ENCODE measurements around the gene CARMIL3.

The CARMIL3 gene

DNA sequence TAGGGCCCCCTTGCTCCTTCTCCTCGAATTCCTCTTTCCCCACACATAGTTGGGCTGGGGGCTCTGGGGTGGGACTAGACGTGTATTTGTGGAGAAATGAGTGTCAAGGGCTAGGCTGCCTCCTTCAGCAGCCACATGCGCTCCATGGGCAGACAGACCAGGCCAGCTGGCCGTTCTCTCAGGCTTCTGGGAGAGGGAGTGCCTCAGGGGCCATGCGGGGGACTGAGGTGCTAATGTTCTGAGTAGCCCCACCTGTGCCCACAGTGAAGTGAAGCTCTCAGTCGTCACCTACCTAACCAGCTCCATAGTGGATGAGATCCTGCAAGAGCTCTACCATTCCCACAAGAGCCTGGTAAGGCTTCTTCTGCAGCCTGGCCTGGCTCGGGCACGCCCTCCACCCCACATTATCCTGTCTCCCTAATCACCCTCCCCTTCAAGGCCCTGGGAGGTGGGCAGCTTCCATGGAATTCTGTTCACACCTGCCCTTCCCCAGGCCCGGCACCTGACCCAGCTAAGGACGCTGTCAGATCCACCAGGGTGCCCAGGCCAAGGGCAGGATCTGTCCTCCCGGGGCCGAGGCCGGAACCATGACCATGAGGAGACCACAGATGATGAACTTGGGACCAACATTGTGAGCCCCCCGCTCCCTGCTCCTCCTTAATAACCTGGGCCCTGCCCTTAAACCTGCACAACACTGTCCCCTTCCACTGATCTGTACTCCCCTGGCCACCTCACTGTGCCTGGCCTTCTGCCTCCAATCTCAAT lies 10.6 kb downstream of the CARMIL3 start:
- no peak for DNase-seq

DNA sequence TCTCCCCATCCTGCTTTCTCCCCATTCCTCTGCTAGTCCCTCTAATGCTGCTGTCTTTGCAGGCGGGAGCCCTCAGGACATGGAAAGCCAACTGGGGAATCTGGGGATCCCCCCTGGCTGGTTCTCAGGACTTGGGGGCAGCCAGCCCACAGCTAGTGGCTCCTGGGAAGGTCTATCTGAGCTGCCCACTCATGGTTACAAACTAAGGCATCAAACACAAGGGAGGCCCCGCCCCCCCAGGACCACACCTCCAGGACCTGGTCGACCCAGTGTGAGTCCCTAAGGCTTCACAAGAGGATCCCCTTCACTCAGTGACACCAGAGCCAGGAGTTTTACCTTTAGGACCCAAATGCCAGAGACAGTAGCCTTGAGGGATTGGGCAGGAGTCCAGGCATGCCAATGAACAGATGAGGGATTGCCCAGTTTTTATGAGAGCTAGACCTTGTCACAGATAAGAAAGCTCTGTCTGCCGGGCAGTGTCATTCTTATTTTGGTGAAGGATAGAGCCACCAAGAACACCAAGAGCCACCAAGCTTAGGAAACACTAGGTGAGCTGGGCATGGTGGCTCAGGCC lies 11.5 kb downstream of the CARMIL3 start:
- DNase-seq: no peak

GRCh38 chr14:24064091-24064795 lies 12.4 kb downstream of the CARMIL3 start:
- DNase-seq: no peak

DNA sequence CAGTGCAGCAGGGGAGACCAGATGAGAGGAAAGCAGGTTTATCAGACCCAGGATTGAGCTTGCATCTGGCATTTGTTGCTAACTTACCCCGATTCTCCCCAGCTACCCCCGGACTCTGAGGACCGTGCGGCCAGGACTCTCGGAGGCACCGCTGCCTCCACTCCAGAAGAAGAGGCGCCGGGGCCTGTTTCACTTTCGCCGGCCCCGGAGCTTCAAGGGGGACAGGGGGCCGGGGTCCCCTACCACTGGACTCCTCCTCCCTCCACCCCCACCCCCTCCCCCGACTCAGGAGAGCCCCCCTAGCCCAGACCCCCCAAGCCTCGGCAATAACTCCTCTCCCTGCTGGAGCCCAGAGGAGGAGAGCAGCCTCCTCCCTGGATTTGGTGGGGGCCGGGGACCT lies 13.0 kb downstream of the CARMIL3 start:
- DNase-seq: no peak

DNA sequence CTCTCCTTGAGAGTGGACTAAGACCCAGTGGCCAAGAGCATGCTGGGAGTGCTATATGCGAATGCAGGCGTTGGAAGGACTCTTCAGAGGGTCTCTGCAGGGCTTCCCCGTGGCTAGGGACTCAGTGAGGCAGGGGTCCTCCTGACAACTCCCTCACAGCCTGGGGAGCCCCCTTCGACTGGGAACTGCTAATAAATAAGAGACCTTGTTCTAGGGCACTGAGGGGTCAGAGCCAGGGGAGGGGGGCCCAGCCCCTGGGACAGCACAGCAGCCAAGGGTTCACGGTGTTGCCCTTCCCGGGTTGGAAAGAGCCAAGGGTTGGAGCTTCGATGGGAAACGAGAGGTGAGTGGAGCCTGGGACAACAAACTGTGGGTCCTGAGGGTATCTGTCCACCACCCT lies 13.6 kb downstream of the CARMIL3 start:
- no peak for DNase-seq

- DNase-seq: no peak
Observed at GRCh38 chr14:24066496-24067132, 14.8 kb downstream of the CARMIL3 start.

- DNase-seq: no peak
Observed at GRCh38 chr14:24067133-24068082, 15.6 kb downstream of the CARMIL3 start.

GRCh38 chr14:24068711-24069410 lies 17.1 kb downstream of the CARMIL3 start:
- no peak for DNase-seq

DNA sequence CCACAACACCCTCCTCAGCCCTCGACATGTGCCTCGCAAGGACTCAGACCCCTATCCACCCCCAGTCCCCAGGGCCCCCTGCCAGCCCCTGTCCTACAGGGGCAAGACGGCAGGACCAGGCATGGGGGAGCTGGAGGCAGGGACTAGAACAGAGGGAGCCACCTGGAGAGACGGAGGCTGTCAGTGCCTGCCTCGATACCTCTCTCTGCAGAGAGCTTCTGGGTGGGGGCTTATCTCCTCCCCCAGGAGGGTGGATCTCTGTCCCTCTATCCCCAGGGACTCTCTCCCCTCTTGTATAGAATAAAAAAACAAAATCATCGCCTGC lies 17.6 kb downstream of the CARMIL3 start:
- no peak for DNase-seq

DNA sequence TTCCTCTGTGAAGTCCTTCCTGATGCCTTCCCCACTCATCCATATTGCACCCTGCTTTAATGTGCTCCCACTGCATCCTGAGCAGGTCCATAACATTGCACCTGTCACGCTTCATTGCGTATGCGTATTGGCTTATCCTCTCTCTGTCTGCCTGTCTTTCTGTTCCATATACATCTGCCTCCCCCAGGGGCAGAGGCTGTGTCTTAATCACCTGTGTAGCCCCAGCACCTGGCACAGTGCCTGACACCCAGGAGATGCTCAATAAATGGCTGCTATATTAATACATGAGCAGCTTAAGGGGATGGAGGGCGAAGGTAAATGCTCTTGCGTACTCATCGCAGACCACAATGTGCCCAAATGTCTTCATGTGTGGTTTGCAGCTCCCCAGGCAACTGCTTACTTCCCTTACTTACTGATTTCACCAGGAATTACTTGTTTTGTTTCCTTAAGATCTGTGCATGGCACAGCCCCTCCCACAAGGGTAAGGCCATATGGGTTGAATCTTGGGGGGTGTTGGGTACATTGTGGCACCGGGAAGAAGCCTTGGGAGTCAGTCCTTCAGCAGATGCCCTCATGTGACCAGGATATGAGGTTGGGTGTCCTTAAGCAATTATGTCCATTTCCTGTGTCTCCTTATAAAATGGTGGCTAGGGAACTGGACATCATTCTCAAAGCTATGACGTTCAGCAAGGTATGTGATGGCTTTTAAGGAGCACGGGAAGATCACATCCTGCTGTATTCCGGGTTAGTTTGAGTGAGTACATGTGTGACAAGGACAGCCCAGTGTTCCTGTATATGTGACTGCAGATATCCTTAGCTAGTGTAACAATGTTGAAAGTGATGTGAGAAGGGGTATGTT lies 18.7 kb downstream of the CARMIL3 start:
- DNase-seq: no peak

- no peak for DNase-seq
Observed at GRCh38 chr14:24071144-24071697, 19.4 kb downstream of the CARMIL3 start, which contains the start of gene CPNE6. Gene CPNE6, plus strand, starts transcription at chr14:24071562. Its CDS starts 1,375 bp downstream, at chr14:24072937.

DNA sequence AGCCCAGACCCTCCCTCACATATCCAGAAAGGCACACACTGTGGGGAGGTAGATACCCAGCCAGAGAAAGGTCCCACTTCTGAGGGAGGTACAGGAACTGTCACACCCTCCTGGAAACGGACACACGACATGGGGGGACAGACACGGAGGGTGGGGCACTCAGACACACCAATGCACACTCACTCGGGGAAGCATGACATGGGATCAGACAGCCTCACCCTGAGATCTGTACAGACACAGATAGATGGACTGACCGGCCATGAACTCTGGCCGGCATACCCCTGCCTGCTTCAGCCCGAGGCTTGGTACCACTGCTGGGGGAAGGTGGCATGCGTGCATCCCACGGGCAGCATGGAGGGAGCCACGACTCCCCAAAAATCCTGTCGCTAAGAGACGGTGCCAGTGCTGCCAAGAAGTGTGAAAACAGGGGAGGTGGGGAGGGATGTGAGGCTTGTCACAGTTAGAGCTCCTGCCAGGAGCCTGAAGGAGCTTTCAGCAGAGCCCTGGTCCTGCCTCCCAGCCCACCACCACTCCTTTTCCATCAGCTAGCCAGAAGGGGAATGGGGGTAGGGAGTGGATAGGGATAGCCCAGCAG lies 20.1 kb downstream of the CARMIL3 start:
- no peak for DNase-seq

- no peak for DNase-seq
Observed at GRCh38 chr14:24072436-24072835, 20.6 kb downstream of the CARMIL3 start.

GRCh38 chr14:24072881-24073877 lies 21.4 kb downstream of the CARMIL3 start:
- no peak for DNase-seq

- no peak for DNase-seq
Observed at GRCh38 chr14:24074625-24075484, 23.0 kb downstream of the CARMIL3 start.

DNA sequence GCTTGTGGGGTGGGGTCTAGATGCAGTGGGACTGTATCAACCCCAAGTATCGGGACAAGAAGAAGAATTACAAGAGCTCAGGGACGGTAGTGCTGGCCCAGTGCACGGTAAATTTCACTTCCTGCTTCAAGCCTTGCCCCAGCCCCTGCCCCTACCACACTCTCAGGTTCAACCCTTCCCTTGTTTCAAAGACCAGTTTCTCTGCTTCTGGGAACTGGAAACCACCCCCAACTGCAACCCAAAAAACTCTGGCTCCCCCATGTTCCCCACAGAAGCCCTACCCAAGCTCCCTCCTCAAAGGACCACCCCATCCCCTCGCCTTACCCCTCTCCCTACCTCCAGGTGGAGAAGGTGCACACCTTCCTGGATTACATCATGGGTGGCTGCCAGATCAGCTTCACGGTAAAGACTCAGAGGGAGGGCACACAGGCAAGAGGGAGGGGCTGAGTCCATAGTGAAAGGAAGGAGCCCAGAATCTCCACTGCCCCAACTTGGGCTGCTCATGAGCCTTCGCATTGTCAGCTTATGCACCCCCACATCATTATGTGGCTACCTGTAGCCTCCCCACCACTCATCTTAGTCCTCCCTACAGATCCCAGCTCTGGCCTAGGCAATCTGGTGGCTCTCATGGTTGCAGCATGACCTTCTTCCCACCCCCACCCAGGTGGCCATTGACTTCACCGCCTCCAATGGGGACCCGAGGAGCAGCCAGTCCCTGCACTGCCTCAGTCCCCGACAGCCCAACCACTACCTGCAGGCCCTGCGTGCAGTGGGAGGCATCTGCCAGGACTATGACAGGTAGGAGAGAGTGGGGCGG lies 23.9 kb downstream of the CARMIL3 start:
- DNase-seq: no peak

GRCh38 chr14:24076302-24076601 lies 24.4 kb downstream of the CARMIL3 start:
- DNase-seq: no peak

Data from T-helper 9 cell (primary cell).